Right cardiac atrium (tissue), 5 donors: ENCODE results near the gene DCLRE1C. TPM values are rescaled to one million over a fixed set of nuclear protein-coding genes. Genes with fewer than 3 reads are reported as not detected.
"Not testable (repeated sequence)": the region's sequence is repeated elsewhere in the genome, so short reads cannot be mapped to it uniquely, and the experiment has no call there.

Experiments
- ATAC-seq, 2 donors: fragments of 200-7000 bp; cut with Tn5 transposase; one replicate each; pipeline versions ENCODE4 v1.8.0 to v1.9.1; 2020; ENCODE audit warnings: moderate library complexity in 2 of 2, mild to moderate bottlenecking in 1 of 2
- DNase-seq, 3 donors: peaks; one replicate each; pipeline ENCODE4 v3.0.0-alpha.2; 2020
- H3K27ac ChIP-seq: one replicate; pipeline ENCODE4 v1.5.1; 2013; ENCODE audit warnings: mild to moderate bottlenecking, low read length, control low read depth, moderate library complexity
- H3K27me3 ChIP-seq: one replicate; pipeline ENCODE4 v1.6.1; 2013; ENCODE audit not compliant: control insufficient read depth, insufficient read depth
- H3K4me1 ChIP-seq: one replicate; pipeline ENCODE4 v1.6.1; 2013; ENCODE audit warnings: low read length; ENCODE audit not compliant: control insufficient read depth, insufficient read depth
- H3K4me3 ChIP-seq: one replicate; pipeline ENCODE4 v1.5.1; 2013; ENCODE audit warnings: low read length, control low read depth
- H3K9me3 ChIP-seq: one replicate; pipeline ENCODE4 v1.6.1; 2013; ENCODE audit warnings: low read length; ENCODE audit not compliant: control insufficient read depth
- WGBS: extraction: QIAGEN DNeasy Blood & Tissue Kit; methylation state at CpG from one replicate; pipeline ENCODE4 v1.1.7; 2013; 5-methylcytosine and 5-hydroxymethylcytosine counted together
- intact Hi-C, 4 donors: fragments of 100-400 bp; cut with DNase I; formaldehyde crosslinking; loops; one replicate each; pipeline versions ENCODE4 v1.11.0 to v1.14.0; 2022 to 2023
- polyA plus RNA-seq: library from polyadenylated mRNA; stranded (reverse); fragments of 200-250 nt; gene quantifications from one replicate; pipeline ENCODE4 v1.2.3, GENCODE V29; 2013
- total RNA-seq, 4 donors: library from RNA; stranded (reverse); fragmentation: NEBNext Ultra II Directional; extraction: Animal tissue kit (Norgen Biotek cat#: 25700); gene quantifications; one replicate each; pipeline ENCODE4 v1.2.1, GENCODE V29; 2021
- donor health status: healthy with polysubstance abuse.
- donor health status: DM: no; HTN: yes; CAD: no.
- donor health status: DM: no; HTN: no; CAD: no.
- donor health status: DM: no; HTN: yes; CAD: no; lungs with severe emphysema.
- donor health status: DM: yes; HTN: yes; CAD: no.

Gene DCLRE1C
- total and polyA plus RNA-seq, 5 donors = 2.2 to 4.6 (median 4.1) TPM

DNA sequence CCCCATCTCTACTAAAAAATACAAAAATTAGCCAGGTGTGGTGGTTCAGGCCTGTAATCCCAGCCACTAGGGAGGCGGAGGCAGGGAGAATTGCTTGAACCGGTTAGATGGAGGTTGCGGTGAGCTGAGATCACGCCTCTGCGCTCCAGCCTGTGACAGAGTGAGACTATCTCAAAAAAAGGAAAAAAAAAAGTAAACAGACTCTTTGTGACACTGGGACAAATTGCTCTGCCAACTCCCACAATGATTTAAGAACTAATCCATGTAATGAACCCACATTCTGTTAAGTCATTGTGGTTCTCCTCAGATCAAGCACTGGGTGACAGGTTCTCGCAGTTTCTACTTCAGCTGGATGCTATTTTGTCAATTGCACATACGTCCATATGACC is 11.0 kb downstream of the DCLRE1C start:
- H3K9me3 ChIP-seq, ATAC-seq, DNase-seq, intact Hi-C loops, H3K27ac ChIP-seq, H3K27me3 ChIP-seq, H3K4me3 ChIP-seq, H3K4me1 ChIP-seq: not testable (repeated sequence)
- 96% methylated on average over 7 of the region's 7 CpGs for WGBS

DNA sequence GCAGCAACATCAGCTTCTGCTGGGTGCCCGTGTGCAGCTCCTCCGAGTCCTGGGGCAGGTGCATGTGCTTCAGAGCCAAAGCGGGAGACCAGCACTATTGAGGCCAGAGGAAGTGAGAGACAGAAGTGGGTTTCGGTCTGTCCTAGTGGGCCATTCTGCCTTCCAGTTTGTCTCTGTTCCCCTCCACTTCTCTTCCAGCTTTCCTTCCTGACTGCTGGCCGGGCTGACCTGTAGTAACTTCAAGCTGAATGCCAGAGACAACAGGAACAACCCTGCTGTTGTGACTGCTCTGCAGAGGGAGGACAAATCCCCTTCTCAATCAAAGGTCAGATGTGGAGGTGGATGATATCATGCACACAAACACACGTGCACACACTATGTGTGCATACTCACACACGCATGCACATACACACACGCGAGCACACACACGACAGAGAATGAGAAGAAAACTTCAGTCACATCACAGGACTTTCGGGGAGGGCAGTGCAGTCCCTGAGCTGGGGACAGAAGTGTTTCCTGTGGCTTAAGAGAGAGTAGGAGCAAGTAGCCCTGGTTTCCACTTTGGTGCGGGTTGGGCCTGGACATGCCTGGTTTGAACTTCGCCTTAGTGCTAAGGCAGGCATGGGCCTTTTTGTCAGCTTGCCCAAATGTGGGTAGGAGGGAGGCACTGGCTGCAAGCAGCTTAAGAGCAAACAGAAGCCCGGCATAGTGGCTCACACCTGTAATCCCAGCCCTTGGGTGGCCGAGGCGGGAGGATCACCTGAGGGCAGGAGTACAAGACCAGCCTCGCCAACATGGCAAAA is 11.5 kb downstream of the DCLRE1C start:
- H3K4me1 ChIP-seq, DNase-seq, intact Hi-C loops, H3K27me3 ChIP-seq, H3K4me3 ChIP-seq, H3K27ac ChIP-seq, H3K9me3 ChIP-seq, ATAC-seq: not testable (repeated sequence)
- 92% methylated on average over 17 of the region's 17 CpGs for WGBS

DNA sequence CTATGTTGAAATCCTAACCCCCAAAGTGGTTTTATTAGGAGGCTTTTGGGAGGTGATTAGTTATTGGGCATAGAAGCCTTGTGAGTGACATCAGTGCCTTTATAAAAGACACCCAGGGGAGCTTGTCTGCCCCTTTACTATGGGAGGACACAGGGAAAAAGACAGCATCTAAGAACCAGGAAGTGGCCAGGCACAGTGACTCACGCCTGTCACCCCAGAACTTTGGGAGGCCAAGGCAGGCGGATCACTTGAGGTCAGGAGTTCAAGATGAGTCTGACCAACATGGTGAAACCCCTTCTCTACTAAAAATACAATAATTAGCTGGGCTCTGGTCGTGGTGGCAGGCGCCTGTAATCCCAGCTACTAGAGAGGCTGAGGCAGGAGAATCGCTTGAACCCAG is 14.9 kb downstream of the DCLRE1C start:
- ATAC-seq, intact Hi-C loops, H3K9me3 ChIP-seq, DNase-seq, H3K27ac ChIP-seq, H3K4me1 ChIP-seq, H3K4me3 ChIP-seq, H3K27me3 ChIP-seq: not testable (repeated sequence)
- WGBS = 72% methylated on average over 4 of the region's 5 CpGs

DNA sequence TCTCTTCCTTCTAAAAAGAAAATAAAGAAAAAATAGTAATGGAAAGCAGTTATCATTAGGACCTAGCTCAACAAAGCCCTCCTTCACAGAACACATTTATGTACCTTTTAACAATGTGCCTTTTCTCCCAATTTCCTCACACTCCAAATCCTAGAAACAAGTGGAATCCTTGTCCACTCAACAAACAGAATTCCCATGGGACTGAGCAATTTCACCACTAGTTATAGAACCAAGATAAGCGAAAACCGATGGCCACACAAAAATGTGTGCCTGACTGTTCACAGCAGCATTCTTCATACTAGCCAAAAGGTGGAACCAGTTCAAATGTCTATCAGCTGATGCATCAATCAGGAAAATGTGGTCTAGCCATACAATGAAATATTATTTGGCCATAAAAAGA is 17.3 kb downstream of the DCLRE1C start:
- WGBS = 83% methylated on average over 2 of the region's 2 CpGs
- Histone ChIP-seq H3K27ac (no peak overlapping the region), H3K27me3 (no peaks in the 10 kb centered on the region), H3K9me3 (no peaks in the 10 kb centered on the region), H3K4me3 (no peak overlapping the region), H3K4me1 (no peaks in the 10 kb centered on the region)
- no peak for ATAC-seq
- DNase-seq = no peak
- intact Hi-C loops = no loop called here

DNA sequence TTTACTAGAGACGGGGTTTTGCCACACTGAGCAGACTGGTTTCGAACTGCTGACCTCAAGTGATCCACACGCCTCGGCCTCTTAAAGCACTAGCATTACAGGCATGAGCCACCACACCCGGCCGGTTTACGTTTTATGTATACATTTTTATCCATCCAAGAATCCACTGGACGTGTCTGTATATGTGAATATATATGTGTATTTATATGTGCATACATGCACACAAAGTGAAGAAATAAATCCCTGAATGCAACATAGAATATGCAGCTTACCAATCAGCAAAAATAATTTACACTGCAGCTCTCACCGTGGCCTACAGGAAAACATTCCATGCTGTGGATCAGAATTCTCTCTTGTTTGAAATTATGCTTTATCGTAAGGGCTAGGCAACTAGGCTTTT is 23.3 kb downstream of the DCLRE1C start:
- 95% methylated on average over 10 of the region's 10 CpGs for WGBS
- Histone ChIP-seq H3K4me1 (no peaks in the 10 kb centered on the region), H3K27me3 (no peaks in the 10 kb centered on the region), H3K4me3 (no peak overlapping the region), H3K9me3 (no peaks in the 10 kb centered on the region), H3K27ac (no peak overlapping the region)
- intact Hi-C loops = no loop called here
- no peak for ATAC-seq
- no peak for DNase-seq

DNA sequence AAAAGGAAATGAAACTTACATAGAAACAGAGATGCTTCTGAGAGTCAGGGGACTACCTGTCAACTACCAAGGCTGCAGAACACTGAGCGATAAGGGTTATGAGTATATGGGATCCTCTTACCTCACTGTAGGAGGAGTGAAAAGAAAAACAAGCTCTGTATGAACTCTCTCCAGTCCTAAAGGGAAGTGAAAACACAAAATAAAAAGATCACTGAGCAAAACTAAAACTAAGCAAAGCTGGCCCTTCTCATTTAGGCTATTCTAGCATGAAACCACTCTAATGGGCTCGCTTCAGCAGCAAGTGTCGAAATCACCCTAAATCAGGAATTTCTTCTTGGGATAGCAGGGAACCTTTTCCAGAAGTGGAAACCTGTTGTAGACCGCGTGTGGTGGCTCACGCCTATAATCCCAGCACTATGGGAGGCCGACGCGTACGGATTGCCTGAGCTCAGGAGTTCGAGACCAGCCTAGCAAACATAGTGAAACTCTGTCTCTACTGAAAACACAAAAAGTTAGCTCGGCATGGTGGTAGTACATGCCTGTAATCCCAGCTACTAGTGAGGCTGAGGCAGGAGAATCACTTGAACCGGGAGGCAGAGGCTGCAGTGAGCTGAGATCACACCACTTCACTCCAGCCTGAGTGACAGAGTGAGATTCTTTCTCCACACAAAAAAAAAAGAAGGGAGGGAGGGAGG is 27.0 kb downstream of the DCLRE1C start:
- H3K4me1 ChIP-seq = no peaks in the 10 kb centered on the region
- DNase-seq (no peak), ATAC-seq (no peak)
- WGBS = 91% methylated on average over 13 of the region's 13 CpGs
- H3K9me3 ChIP-seq = no peaks in the 10 kb centered on the region
- H3K4me3 ChIP-seq = no peak overlapping the region
- H3K27me3 ChIP-seq = no peaks in the 10 kb centered on the region
- intact Hi-C loops = no loop called here
- H3K27ac ChIP-seq = no peak overlapping the region

DNA sequence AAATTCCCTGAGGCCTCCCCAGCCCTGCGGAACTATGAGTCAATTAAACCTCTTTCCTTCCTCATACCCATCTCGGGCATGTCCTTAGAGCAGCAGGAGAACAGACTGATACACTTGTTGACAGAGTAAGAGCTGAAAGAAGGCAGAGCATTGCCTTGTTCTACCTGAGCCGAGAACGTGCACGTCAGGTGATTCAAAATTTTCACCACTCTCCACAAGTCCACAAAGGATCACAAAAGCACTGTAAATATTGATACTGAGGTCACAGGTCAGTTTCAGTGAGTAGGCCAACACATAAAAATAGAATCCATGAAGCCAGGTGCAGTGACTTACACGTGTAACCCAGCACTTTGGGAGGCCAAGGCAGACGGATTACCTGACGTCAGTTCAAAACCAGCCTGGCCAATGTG is 27.8 kb downstream of the DCLRE1C start:
- WGBS = 94% methylated on average over 8 of the region's 8 CpGs
- Histone ChIP-seq H3K4me3 (no peak overlapping the region), H3K27ac (no peak overlapping the region), H3K27me3 (no peaks in the 10 kb centered on the region), H3K9me3 (no peaks in the 10 kb centered on the region), H3K4me1 (no peaks in the 10 kb centered on the region)
- no peak for ATAC-seq
- intact Hi-C loops = no loop called here
- no peak for DNase-seq

DNA sequence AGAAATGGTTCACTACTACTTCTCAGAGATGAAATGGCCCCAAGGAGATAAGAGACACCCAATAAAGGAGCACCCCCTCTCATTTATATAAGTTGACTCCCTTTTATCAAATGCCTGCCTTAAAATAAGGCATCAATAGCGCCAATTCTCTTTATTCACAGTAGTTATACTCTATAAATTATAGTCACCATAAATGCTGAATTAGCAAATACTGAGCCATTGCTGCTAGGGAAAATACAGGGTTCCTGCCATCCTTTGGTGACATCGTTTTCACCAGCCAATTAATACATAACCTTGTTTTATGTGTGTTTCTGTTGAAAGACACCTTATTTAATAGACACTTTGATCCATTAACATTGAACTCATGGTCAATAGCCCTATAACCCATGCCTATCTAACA is 28.6 kb downstream of the DCLRE1C start:
- H3K4me1 ChIP-seq = no peaks in the 10 kb centered on the region
- no peaks in the 10 kb centered on the region for H3K9me3 ChIP-seq
- WGBS = 98% methylated on average over 2 of the region's 2 CpGs
- DNase-seq (no peak), ATAC-seq (no peak)
- no peak overlapping the region for H3K4me3 ChIP-seq
- H3K27ac ChIP-seq = no peak overlapping the region
- H3K27me3 ChIP-seq = no peaks in the 10 kb centered on the region
- intact Hi-C loops = no loop called here

DNA sequence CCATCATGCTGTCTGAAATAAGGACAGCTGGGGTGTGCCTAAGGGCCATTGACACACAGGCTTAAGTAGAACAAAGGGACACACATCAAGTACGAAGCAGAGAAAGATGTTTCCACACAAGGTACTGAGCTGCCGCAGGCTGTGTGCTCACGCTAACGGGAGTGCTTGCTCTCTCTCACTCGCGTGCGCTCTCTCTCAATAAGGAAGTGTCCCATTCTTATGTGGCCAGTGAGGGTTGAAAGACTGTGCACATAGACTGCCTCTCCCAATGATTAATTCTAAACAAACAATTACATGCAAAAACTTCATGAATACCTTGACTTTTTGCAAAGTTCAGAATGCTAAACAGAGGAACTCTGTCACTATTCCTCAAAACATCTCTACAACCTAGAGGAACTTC is 29.9 kb downstream of the DCLRE1C start:
- no peaks in the 10 kb centered on the region for H3K4me1 ChIP-seq
- 97% methylated on average over 7 of the region's 7 CpGs for WGBS
- H3K27ac ChIP-seq = no peak overlapping the region
- no peak overlapping the region for H3K4me3 ChIP-seq
- intact Hi-C loops = no loop called here
- H3K9me3 ChIP-seq = no peaks in the 10 kb centered on the region
- DNase-seq = no peak
- ATAC-seq = no peak
- H3K27me3 ChIP-seq = no peaks in the 10 kb centered on the region

DNA sequence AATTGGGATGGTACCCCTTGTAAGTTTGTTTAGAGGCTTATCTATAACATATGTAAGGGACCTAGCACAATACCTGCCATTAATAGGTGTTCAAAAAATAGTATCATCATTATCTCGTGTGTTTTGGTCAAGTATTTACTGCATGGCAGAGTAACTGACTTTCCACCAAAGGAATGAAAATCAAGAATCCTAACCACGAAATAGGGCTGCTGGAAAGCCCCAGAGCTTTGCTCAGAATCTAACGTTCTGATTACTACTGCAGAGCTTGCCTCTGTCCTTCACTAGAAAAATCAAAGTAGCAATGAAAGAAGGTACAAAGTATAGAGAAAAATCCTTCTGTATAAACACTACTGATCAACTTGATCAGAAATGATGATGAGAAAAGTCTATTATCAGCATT is 34.9 kb downstream of the DCLRE1C start:
- Histone ChIP-seq H3K27me3 (no peaks in the 10 kb centered on the region), H3K9me3 (no peaks in the 10 kb centered on the region), H3K4me1 (no peaks in the 10 kb centered on the region), H3K27ac (no peak overlapping the region), H3K4me3 (no peak overlapping the region)
- WGBS = 92% methylated on average over 3 of the region's 3 CpGs
- ATAC-seq (no peak), DNase-seq (no peak)
- intact Hi-C loops = no loop called here

DNA sequence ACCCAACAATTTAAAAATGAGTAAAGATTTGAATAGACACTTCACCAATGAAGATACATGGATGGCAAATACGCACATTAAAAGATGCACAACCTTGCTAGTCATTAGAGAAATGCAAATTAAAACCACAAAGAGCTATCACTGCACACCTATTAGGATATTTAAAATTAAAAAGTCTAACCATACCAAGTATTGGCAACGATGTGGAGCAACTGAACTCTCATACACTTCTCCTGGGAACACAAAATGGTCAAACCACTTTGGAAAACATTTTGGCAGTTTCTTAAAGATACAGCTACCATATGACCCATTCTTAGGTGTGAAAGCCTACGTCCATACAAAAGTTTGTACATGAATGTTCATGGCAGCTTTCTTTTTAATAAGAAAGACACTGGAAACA is 36.1 kb downstream of the DCLRE1C start:
- ATAC-seq = no peak
- no peak overlapping the region for H3K4me3 ChIP-seq
- H3K27me3 ChIP-seq = no peaks in the 10 kb centered on the region
- over 99% methylated on average over 3 of the region's 3 CpGs for WGBS
- H3K4me1 ChIP-seq = no peaks in the 10 kb centered on the region
- intact Hi-C loops = no loop called here
- no peak for DNase-seq
- no peaks in the 10 kb centered on the region for H3K9me3 ChIP-seq
- H3K27ac ChIP-seq = no peak overlapping the region
